Naive thymus-derived CD4-positive, alpha-beta T cell (primary cell): ENCODE measurements around the gene BUD13. TPM values are rescaled to one million over a fixed set of nuclear protein-coding genes. Genes with fewer than 3 reads are reported as not detected.

ENCODE experiments used
- ATAC-seq: fragments of 150-1000 bp; cut with Tn5 transposase; 2 replicates; pipeline ENCODE4 v1.10.0; 2021; ENCODE audit warnings: mild to moderate bottlenecking, moderate library complexity
- CTCF ChIA-PET: fragments of 350-600 bp; sonication (Branson Sonifier 250); formaldehyde crosslinking; loops from one replicate; lab custom pipeline; 2021; ENCODE audit warnings: antibody characterized with exemption; lab: Charles Lee
- POLR2A ChIA-PET: fragments of 350-600 bp; sonication (Branson Sonifier 250); formaldehyde crosslinking; loops from one replicate; lab custom pipeline; 2021; ENCODE audit warnings: antibody characterized with exemption, inconsistent platforms; lab: Charles Lee
- DNase-seq, 9 donors: peaks; one replicate each; pipeline versions ENCODE4 v3.0.0 to v3.0.0-alpha.2; 2020 to 2022; ENCODE audit warnings: mixed read lengths in 1 of 9
- H3K27ac ChIP-seq: one replicate; pipeline ENCODE4 v1.7.0; 2013; ENCODE audit warnings: mild to moderate bottlenecking, low read depth, low read length, moderate library complexity
- H3K27me3 ChIP-seq, 2 donors: one replicate each; pipeline ENCODE4 v1.7.0; 2013; ENCODE audit warnings: low read length in 2 of 2, mild to moderate bottlenecking in 2 of 2, moderate library complexity in 2 of 2; ENCODE audit not compliant: control insufficient read depth in 2 of 2, insufficient read depth in 2 of 2
- H3K36me3 ChIP-seq, 3 experiments: 1 replicate in 2 of 3; 2 replicates in 1 of 3; pipeline ENCODE4 v1.7.0; 2013; ENCODE audit warnings: low read length in 3 of 3, mild to moderate bottlenecking in 3 of 3, moderate library complexity in 1 of 3; ENCODE audit not compliant: insufficient read depth in 3 of 3, control insufficient read depth in 2 of 3
- H3K4me1 ChIP-seq, 2 donors: one replicate each; pipeline ENCODE4 v1.7.0; 2013; ENCODE audit warnings: low read length in 2 of 2, mild to moderate bottlenecking in 2 of 2, moderate library complexity in 1 of 2; ENCODE audit not compliant: control insufficient read depth in 2 of 2, insufficient read depth in 2 of 2
- H3K4me3 ChIP-seq: 2 replicates; pipeline ENCODE4 v1.7.0; 2013; ENCODE audit warnings: mild to moderate bottlenecking, low read length
- H3K9me3 ChIP-seq, 3 experiments: 1 replicate in 2 of 3; 2 replicates in 1 of 3; pipeline ENCODE4 v1.7.0; 2013; ENCODE audit warnings: low read length in 3 of 3; ENCODE audit not compliant: control insufficient read depth in 2 of 3
- H3K27ac Mint-ChIP-seq, 9 donors: one replicate each; pipeline ENCODE4 v1.8.0; 2020 to 2022; ENCODE audit warnings: mixed read lengths in 9 of 9, mild to moderate bottlenecking in 8 of 9, moderate library complexity in 5 of 9, inconsistent platforms in 2 of 9
- H3K27me3 Mint-ChIP-seq, 5 donors: one replicate each; pipeline ENCODE4 v1.8.0; 2021 to 2022; ENCODE audit warnings: mixed read lengths in 5 of 5, mild to moderate bottlenecking in 1 of 5
- H3K36me3 Mint-ChIP-seq, 5 donors: one replicate each; pipeline ENCODE4 v1.8.0; 2020 to 2022; ENCODE audit warnings: mixed read lengths in 5 of 5, mild to moderate bottlenecking in 3 of 5, inconsistent platforms in 1 of 5
- H3K4me1 Mint-ChIP-seq, 7 donors: one replicate each; pipeline ENCODE4 v1.8.0; 2020 to 2022; ENCODE audit warnings: mixed read lengths in 7 of 7, mild to moderate bottlenecking in 3 of 7, inconsistent platforms in 1 of 7
- H3K4me3 Mint-ChIP-seq, 10 donors: one replicate each; pipeline ENCODE4 v1.8.0; 2020 to 2022; ENCODE audit warnings: mild to moderate bottlenecking in 10 of 10, mixed read lengths in 10 of 10, moderate library complexity in 6 of 10, inconsistent platforms in 2 of 10
- H3K9me3 Mint-ChIP-seq, 11 donors: one replicate each; pipeline ENCODE4 v1.8.0; 2020 to 2022; ENCODE audit warnings: mixed read lengths in 11 of 11, mild to moderate bottlenecking in 4 of 11, inconsistent platforms in 1 of 11, moderate library complexity in 1 of 11
- intact Hi-C, 2 donors: fragments of 100-400 bp; cut with micrococcal nuclease; formaldehyde crosslinking; loops; one replicate each; pipeline ENCODE4 v1.15.1; 2023
- polyA plus RNA-seq, 2 donors: library from polyadenylated mRNA; unstranded; fragments of 300-500 nt; fragmentation: Illumina TruSeq; gene quantifications; one replicate each; pipeline ENCODE4 v1.2.3, GENCODE V29; 2021
- total RNA-seq, 6 experiments: library from RNA in 5 of 6; stranded (reverse) in 5 of 6; gene quantifications; 1 replicate in 5 of 6; 2 replicates in 1 of 6; pipeline ENCODE4 v1.2.3 and lab custom pipeline; 2021 to 2026

The BUD13 gene
- total RNA-seq (10 to 100 TPM; 10.3 to 32.0 (median 20.3) TPM), polyA plus RNA-seq (10 to 100 TPM in 1 of 2 donors, 1 to 10 TPM in 1; 9.4 to 27.9 TPM), total RNA-seq (lab: John Stamatoyannopoulos, UW) (31.8 reads per million, percentile 61 among the genes with 10 or more reads in this experiment)

GRCh38 chr11:116772443-116773202, at the start of gene BUD13:
Gene BUD13 (minus strand): TSS chr11:116772987. CDS start chr11:116772964, 23 bp downstream.
- Mint-ChIP-seq H3K27ac (peak within 1 kb of the TSS; percentile 92 to 99 (median 97)), H3K27me3 (no peaks in the 10 kb centered on the region), H3K4me1 (peaks cover 25 to 53% (median 44%) of the 10 kb centered on the region in 7 donors), H3K36me3 (peaks cover 3 to 18% (median 13%) of the 10 kb centered on the region in 5 donors), H3K4me3 (peak within 1 kb of the TSS; percentile 86 to 99 (median 96)), H3K9me3 (peaks cover 0 to 4% (median 0%) of the 10 kb centered on the region in 11 donors)
- DNase-seq, result peak; percentile 89 to 98 (median 93)
- peak within 1 kb of the TSS; percentile 94 for H3K4me3 ChIP-seq
- ATAC-seq, result peak; percentile 97
- ChIA-PET CTCF (interaction anchor here (1.4 to 1.9 kb wide), 2 partner anchors 14 to 63 kb away, joined by 3 to 9 read pairs; no protein-coding TSS in a partner anchor), POLR2A (interaction anchor here (0.5 to 5.2 kb wide), 8 partner anchors 8 to 492 kb away, joined by 3 to 49 read pairs (median 8); partner anchors contain the start of genes APOA5, PCSK7, SIDT2 and SIK3)
- no peaks in the 10 kb centered on the region for H3K9me3 ChIP-seq
- intact Hi-C loops, result loop anchor here (1.0 to 5.0 kb wide), 13 partner anchors 16 to 555 kb away; partner anchors contain the start of genes CEP164 (in 2 of the 2), PCSK7 (in 2 of the 2), RNF214 (in 2 of the 2) and SIDT2 (in 2 of the 2)
- peaks cover 19 to 20% of the 10 kb centered on the region in 2 donors for H3K4me1 ChIP-seq
- no peaks in the 10 kb centered on the region for H3K27me3 ChIP-seq
- peaks cover 0 to 15% (median 5%) of the 10 kb centered on the region in 3 experiments for H3K36me3 ChIP-seq
- peak within 1 kb of the TSS; percentile 93 for H3K27ac ChIP-seq

- Histone ChIP-seq H3K27me3 (no peaks in the 10 kb centered on the region), H3K4me1 (no peaks in the 10 kb centered on the region), H3K4me3 (no peak overlapping the region), H3K36me3 (no peaks in the 10 kb centered on the region), H3K27ac (no peak overlapping the region), H3K9me3 (no peaks in the 10 kb centered on the region)
- no peaks in the 10 kb centered on the region for H3K9me3 Mint-ChIP-seq
- ATAC-seq (no peak), DNase-seq (no peak)
- ChIA-PET CTCF (no interaction called here), POLR2A (no interaction called here)
- no peaks in the 10 kb centered on the region for H3K27me3 Mint-ChIP-seq
- no peaks in the 10 kb centered on the region for H3K36me3 Mint-ChIP-seq
- no peak overlapping the region for H3K4me3 Mint-ChIP-seq
- H3K4me1 Mint-ChIP-seq, result no peaks in the 10 kb centered on the region
- intact Hi-C loops, result no loop called here
- no peak overlapping the region for H3K27ac Mint-ChIP-seq
These were observed 49.8 kb upstream of the BUD13 start for GRCh38 chr11:116822575-116822974.

- Histone ChIP-seq H3K36me3 (no peaks in the 10 kb centered on the region), H3K27ac (no peak overlapping the region), H3K9me3 (no peaks in the 10 kb centered on the region), H3K4me1 (no peaks in the 10 kb centered on the region), H3K27me3 (no peaks in the 10 kb centered on the region), H3K4me3 (no peak overlapping the region)
- peak overlapping the region in 1 of 9 donors; percentile 59 for H3K27ac Mint-ChIP-seq
- peaks cover 0 to 4% (median 0%) of the 10 kb centered on the region in 5 donors for H3K27me3 Mint-ChIP-seq
- no peaks in the 10 kb centered on the region for H3K4me1 Mint-ChIP-seq
- ATAC-seq, result no peak
- intact Hi-C loops, result no loop called here
- H3K9me3 Mint-ChIP-seq, result no peaks in the 10 kb centered on the region
- POLR2A ChIA-PET, result interaction anchor here (0.9 kb wide), 1 partner anchor 127 kb away, joined by 3 read pairs; no protein-coding TSS in a partner anchor
- CTCF ChIA-PET, result interaction anchor here (0.5 to 1.2 kb wide), 4 partner anchors 10 to 38 kb away, joined by 3 to 4 read pairs (median 3); partner anchors contain the start of gene APOA5
- H3K36me3 Mint-ChIP-seq, result no peaks in the 10 kb centered on the region
- DNase-seq, result no peak
- no peak overlapping the region for H3K4me3 Mint-ChIP-seq
These were observed 48.5 kb upstream of the BUD13 start for GRCh38 chr11:116821050-116821918.

- Histone ChIP-seq H3K4me1 (no peaks in the 10 kb centered on the region), H3K27ac (no peak overlapping the region), H3K4me3 (no peak overlapping the region), H3K9me3 (no peaks in the 10 kb centered on the region), H3K27me3 (no peaks in the 10 kb centered on the region), H3K36me3 (no peaks in the 10 kb centered on the region)
- Mint-ChIP-seq H3K27me3 (peaks cover 0 to 8% (median 0%) of the 10 kb centered on the region in 5 donors), H3K9me3 (no peaks in the 10 kb centered on the region), H3K36me3 (no peaks in the 10 kb centered on the region), H3K4me1 (no peaks in the 10 kb centered on the region), H3K27ac (no peak overlapping the region), H3K4me3 (no peak overlapping the region)
- intact Hi-C loops, result no loop called here
- ATAC-seq (no peak), DNase-seq (no peak)
- ChIA-PET POLR2A (no interaction called here), CTCF (no interaction called here)
These were observed 46.3 kb upstream of the BUD13 start for GRCh38 chr11:116819049-116819448.

- intact Hi-C loops, result no loop called here
- no peak overlapping the region for H3K4me3 ChIP-seq
- no peak overlapping the region for H3K27ac ChIP-seq
- Mint-ChIP-seq H3K27ac (no peak overlapping the region), H3K36me3 (no peaks in the 10 kb centered on the region), H3K4me1 (no peaks in the 10 kb centered on the region), H3K27me3 (peaks cover 0 to 10% (median 0%) of the 10 kb centered on the region in 5 donors), H3K4me3 (no peak overlapping the region), H3K9me3 (no peaks in the 10 kb centered on the region)
- H3K27me3 ChIP-seq, result no peaks in the 10 kb centered on the region
- DNase-seq, result no peak
- no peaks in the 10 kb centered on the region for H3K4me1 ChIP-seq
- H3K36me3 ChIP-seq, result no peaks in the 10 kb centered on the region
- ChIA-PET CTCF (interaction anchor here (1.8 kb wide), 1 partner anchor 22 kb away, joined by 4 read pairs; no protein-coding TSS in a partner anchor), POLR2A (interaction anchor here (0.6 kb wide), 1 partner anchor 238 kb away, joined by 3 read pairs; no protein-coding TSS in a partner anchor)
- ATAC-seq, result no peak
- no peaks in the 10 kb centered on the region for H3K9me3 ChIP-seq
These were observed 41.7 kb upstream of the BUD13 start for GRCh38 chr11:116814502-116814901.
